Psoas muscle (tissue), 8 donors: ENCODE data around the gene PARL. TPM values are rescaled to one million over a fixed set of nuclear protein-coding genes. Genes with fewer than 3 reads are reported as not detected.

Source experiments
- ATAC-seq, 4 donors: fragments of 200-7000 bp; cut with Tn5 transposase; one replicate each; pipeline ENCODE4 v1.9.1; 2020; ENCODE audit warnings: moderate library complexity in 3 of 4, mild to moderate bottlenecking in 2 of 4
- DNase-seq, 2 donors: peaks; one replicate each; pipeline ENCODE4 v3.0.0-alpha.2; 2020
- H3K27ac ChIP-seq: fragments of 200-600 bp; one replicate; pipeline ENCODE4 v1.8.0; 2022
- H3K27me3 ChIP-seq, 3 donors: fragments of 200-600 bp in 1 of 3; one replicate each; pipeline versions ENCODE4 v1.6.1 to v1.8.0; 2013 to 2022; ENCODE audit warnings: low read length in 2 of 3, mild to moderate bottlenecking in 2 of 3, moderate library complexity in 1 of 3; ENCODE audit not compliant: insufficient read depth in 3 of 3
- H3K36me3 ChIP-seq, 2 donors: fragments of 200-600 bp in 1 of 2; one replicate each; pipeline versions ENCODE4 v1.6.1 to v1.8.0; 2013 to 2022; ENCODE audit warnings: low read depth in 1 of 2, mild to moderate bottlenecking in 1 of 2, moderate library complexity in 1 of 2; ENCODE audit not compliant: insufficient read depth in 1 of 2
- H3K4me1 ChIP-seq: fragments of 200-600 bp; one replicate; pipeline ENCODE4 v1.8.0; 2022
- H3K4me3 ChIP-seq: fragments of 200-600 bp; one replicate; pipeline ENCODE4 v1.8.0; 2022; ENCODE audit warnings: mild to moderate bottlenecking
- H3K9me3 ChIP-seq: fragments of 200-600 bp; one replicate; pipeline ENCODE4 v1.8.0; 2022
- CTCF ChIP-seq: fragments of 200-600 bp; IDR thresholded peaks from one replicate; pipeline ENCODE4 v1.8.0; 2022; ENCODE audit warnings: antibody characterized with exemption
- WGBS, 3 donors: extraction: QIAGEN DNeasy Blood & Tissue Kit; methylation state at CpG; one replicate each; pipeline versions ENCODE4 v1.1.6 to v1.1.7; 2013; 5-methylcytosine and 5-hydroxymethylcytosine counted together
- intact Hi-C, 2 donors: fragments of 100-400 bp; cut with DNase I; formaldehyde crosslinking; loops; one replicate each; pipeline versions ENCODE4 v1.11.0 to v1.14.2; 2022
- polyA plus RNA-seq, 3 donors: library from polyadenylated mRNA; stranded (reverse); fragments of 200-250 nt; gene quantifications; one replicate each; pipeline ENCODE4 v1.2.3, GENCODE V29; 2013
- total RNA-seq, 4 donors: library from RNA; stranded (reverse); fragmentation: NEBNext Ultra II Directional in 2 of 4; extraction: Animal tissue kit (Norgen Biotek cat#: 25700) in 2 of 4; gene quantifications; one replicate each; pipeline versions ENCODE4 v1.2.1 to v1.2.4, GENCODE V29; 2021 to 2023
- donor health status: healthy with polysubstance abuse.
- donor health status: DM: no; HTN: no; CAD: no; lungs with moderate emphysema.
- donor health status: Bipolar disorder and iron deficiency.
- donor health status: healthy.
- donor health status: DM: yes; HTN: yes; CAD: no.
- donor health status: DM: no; HTN: no; CAD: no.
- donor health status: DM: no; HTN: no; CAD: no.
- donor health status: DM: yes; HTN: yes; CAD: no.

Gene PARL
- total and polyA plus RNA-seq, 7 donors: 30.3 to 77.1 (median 61.4) TPM

GRCh38 chr3:183845090-183845489 lies 39.6 kb downstream of the PARL start:
- H3K36me3 ChIP-seq: peaks cover 20 to 87% of the 10 kb centered on the region in 2 donors
- intact Hi-C loops: no loop called here
- TF ChIP-seq CTCF: no peak
- DNase-seq: no peak
- H3K4me1 ChIP-seq: no peaks in the 10 kb centered on the region
- no peaks in the 10 kb centered on the region for H3K27me3 ChIP-seq
- ATAC-seq: no peak
- H3K27ac ChIP-seq: no peak overlapping the region
- no peak overlapping the region for H3K4me3 ChIP-seq
- 96 to 97% (median 97%) methylated on average over 4 of the region's 4 CpGs for WGBS, 3 donors
- no peaks in the 10 kb centered on the region for H3K9me3 ChIP-seq

GRCh38 chr3:183844606-183845005 lies 40.1 kb downstream of the PARL start:
- Histone ChIP-seq H3K9me3 (no peaks in the 10 kb centered on the region), H3K27ac (no peak overlapping the region), H3K27me3 (no peaks in the 10 kb centered on the region), H3K36me3 (peaks cover 21 to 92% of the 10 kb centered on the region in 2 donors), H3K4me3 (no peak overlapping the region), H3K4me1 (no peaks in the 10 kb centered on the region)
- no peak for DNase-seq
- TF ChIP-seq CTCF: no peak
- no peak for ATAC-seq
- WGBS, 3 donors: 94 to 96% (median 95%) methylated on average over 2 of the region's 2 CpGs
- intact Hi-C loops: no loop called here

GRCh38 chr3:183839751-183840150 lies 44.9 kb downstream of the PARL start:
- peaks cover 7 to 92% of the 10 kb centered on the region in 2 donors for H3K36me3 ChIP-seq
- no peak for ATAC-seq
- no peaks in the 10 kb centered on the region for H3K9me3 ChIP-seq
- H3K27me3 ChIP-seq: no peaks in the 10 kb centered on the region
- H3K4me3 ChIP-seq: no peak overlapping the region
- no peak overlapping the region for H3K27ac ChIP-seq
- intact Hi-C loops: no loop called here
- no peak for DNase-seq
- 98 to 100% (median 99%) methylated on average over 4 of the region's 4 CpGs for WGBS, 3 donors
- H3K4me1 ChIP-seq: no peaks in the 10 kb centered on the region
- no peak for TF ChIP-seq CTCF

- 95 to 100% (median 97%) methylated on average over 3 of the region's 3 CpGs for WGBS, 3 donors
- intact Hi-C loops: no loop called here
- no peak for ATAC-seq
- Histone ChIP-seq H3K36me3 (peaks cover 7 to 92% of the 10 kb centered on the region in 2 donors), H3K9me3 (no peaks in the 10 kb centered on the region), H3K27me3 (no peaks in the 10 kb centered on the region), H3K4me1 (no peaks in the 10 kb centered on the region), H3K4me3 (no peak overlapping the region), H3K27ac (no peak overlapping the region)
- DNase-seq: no peak
- no peak for TF ChIP-seq CTCF
These were observed 46.8 kb downstream of the PARL start for GRCh38 chr3:183837894-183838293.

- no peaks in the 10 kb centered on the region for H3K4me1 ChIP-seq
- H3K36me3 ChIP-seq: peaks cover 7 to 92% of the 10 kb centered on the region in 2 donors
- 94 to 96% (median 94%) methylated on average over 9 of the region's 9 CpGs for WGBS, 3 donors
- H3K9me3 ChIP-seq: no peaks in the 10 kb centered on the region
- no peaks in the 10 kb centered on the region for H3K27me3 ChIP-seq
- no peak for TF ChIP-seq CTCF
- no peak for DNase-seq
- no peak overlapping the region for H3K27ac ChIP-seq
- intact Hi-C loops: no loop called here
- ATAC-seq: no peak
- H3K4me3 ChIP-seq: no peak overlapping the region
These were observed 47.3 kb downstream of the PARL start for GRCh38 chr3:183837390-183837789.
